Activated CD4-positive, alpha-beta T cell treated with anti-CD3 and anti-CD28 coated beads for 1 hour (primary cell): ENCODE results near the gene GPC1.

Source experiments
- DNase-seq: peaks from one replicate; pipeline ENCODE4 v3.0.0-alpha.2; 2020

GPC1 gene

GRCh38 chr2:240458044-240458899 lies 22.8 kb downstream of the GPC1 start:
- DNase-seq: no peak

- DNase-seq: no peak
Measured at GRCh38 chr2:240458900-240459391, 23.5 kb downstream of the GPC1 start.

GRCh38 chr2:240459401-240460252 lies 24.2 kb downstream of the GPC1 start:
- DNase-seq: no peak

GRCh38 chr2:240460253-240460711 lies 24.8 kb downstream of the GPC1 start:
- DNase-seq: no peak

- no peak for DNase-seq
Measured at GRCh38 chr2:240460781-240461431, 25.4 kb downstream of the GPC1 start.

GRCh38 chr2:240461471-240462072 lies 26.1 kb downstream of the GPC1 start:
- no peak for DNase-seq

GRCh38 chr2:240462073-240462706 lies 26.7 kb downstream of the GPC1 start:
- no peak for DNase-seq

- no peak for DNase-seq
Measured at GRCh38 chr2:240462707-240463273, 27.3 kb downstream of the GPC1 start.

- DNase-seq: no peak
Measured at GRCh38 chr2:240463274-240463865, 27.9 kb downstream of the GPC1 start.

GRCh38 chr2:240463866-240464481 lies 28.5 kb downstream of the GPC1 start:
- DNase-seq: peak; percentile 4

- DNase-seq: peak; percentile 5
Measured at GRCh38 chr2:240464514-240465241, 29.2 kb downstream of the GPC1 start.

- DNase-seq: peak; percentile 7
Measured at GRCh38 chr2:240465268-240465764, 29.9 kb downstream of the GPC1 start.

GRCh38 chr2:240465765-240466578 lies 30.5 kb downstream of the GPC1 start:
- no peak for DNase-seq

- DNase-seq: no peak
Measured at GRCh38 chr2:240466579-240467148, 31.2 kb downstream of the GPC1 start.

GRCh38 chr2:240467149-240467642 lies 31.7 kb downstream of the GPC1 start:
- no peak for DNase-seq

GRCh38 chr2:240467659-240468302 lies 32.3 kb downstream of the GPC1 start:
- no peak for DNase-seq

GRCh38 chr2:240468303-240469238 lies 33.1 kb downstream of the GPC1 start:
- DNase-seq: no peak
